H1 (cell line): ENCODE measurements around the gene INPP5A. TPM values are rescaled to one million over a fixed set of nuclear protein-coding genes. Genes with fewer than 3 reads are reported as not detected.

Experiments used
- CTCF ChIA-PET: fragments of 300-600 bp; sonication (Branson Sonifier 250); formaldehyde crosslinking; loops from one replicate; lab custom pipeline; 2021; ENCODE audit not compliant: partially characterized antibody; lab: Charles Lee
- POLR2A ChIA-PET: fragments of 300-600 bp; sonication (Branson Sonifier 250); formaldehyde crosslinking; loops from one replicate; lab custom pipeline; 2021; ENCODE audit warnings: inconsistent platforms; ENCODE audit not compliant: partially characterized antibody; lab: Charles Lee
- DNase-seq, 2 experiments: peaks; one replicate each; pipeline versions ENCODE4 v3.0.0 to v3.0.0-alpha.2; 2010 to 2022; ENCODE audit warnings: low spot score in 2 of 2, low read depth in 1 of 2, mixed read lengths in 1 of 2
- FAIRE-seq: peaks from 2 replicates; lab custom pipeline; 2011; peaks lifted over from hg19 to GRCh38; lab: Jason Lieb, UNC
- H2AFZ ChIP-seq: 2 replicates; pipeline ENCODE4 v1.8.1; 2012; ENCODE audit warnings: low read length, inconsistent platforms
- H2AK5ac ChIP-seq: 2 replicates; pipeline ENCODE4 v1.6.1; 2013; ENCODE audit warnings: low read depth, low read length
- H2BK120ac ChIP-seq: replicated peaks from 2 replicates; pipeline ENCODE3; 2013; ENCODE audit warnings: low read depth, low read length, inconsistent platforms
- H2BK12ac ChIP-seq: 2 replicates; pipeline ENCODE4 v1.6.1; 2013; ENCODE audit warnings: low read depth, low read length
- H2BK15ac ChIP-seq: 2 replicates; pipeline ENCODE4 v1.6.1; 2013; ENCODE audit warnings: low read length
- H2BK20ac ChIP-seq: 2 replicates; pipeline ENCODE4 v1.6.1; 2013; ENCODE audit warnings: low read length
- H2BK5ac ChIP-seq: 2 replicates; pipeline ENCODE4 v1.6.1; 2013; ENCODE audit warnings: low read depth, low read length
- H3K14ac ChIP-seq: 2 replicates; pipeline ENCODE4 v1.6.1; 2013; ENCODE audit warnings: inconsistent platforms; ENCODE audit not compliant: insufficient read length
- H3K18ac ChIP-seq: 2 replicates; pipeline ENCODE4 v1.6.1; 2013; ENCODE audit warnings: low read length; ENCODE audit errors: extremely low read depth
- H3K23ac ChIP-seq: 2 replicates; pipeline ENCODE4 v1.6.1; 2013; ENCODE audit warnings: inconsistent platforms; ENCODE audit not compliant: insufficient read length
- H3K23me2 ChIP-seq: 2 replicates; pipeline ENCODE4 v1.6.1; 2013; ENCODE audit warnings: low read depth, low read length
- H3K27ac ChIP-seq: 2 replicates; pipeline ENCODE4 v1.6.1; 2011; ENCODE audit warnings: low read depth, low read length, inconsistent platforms
- H3K27me3 ChIP-seq, 4 experiments: replicated peaks in 1 of 4; 1 replicate in 1 of 4; 2 replicates in 3 of 4; pipeline versions ENCODE4 v1.6.1 to v1.8.1; 2011 to 2013; ENCODE audit warnings: low read length in 3 of 4, mild to moderate bottlenecking in 3 of 4, inconsistent platforms in 2 of 4, mixed read lengths in 2 of 4, moderate library complexity in 1 of 4; ENCODE audit not compliant: control insufficient read depth in 3 of 4, insufficient read depth in 3 of 4; ENCODE audit errors: extremely low read depth in 1 of 4
- H3K36me3 ChIP-seq, 4 experiments: 2 replicates each; pipeline versions ENCODE4 v1.6.1 to v1.8.1; 2011 to 2013; ENCODE audit warnings: mild to moderate bottlenecking in 4 of 4, low read length in 3 of 4, moderate library complexity in 2 of 4, control low read depth in 1 of 4, inconsistent platforms in 1 of 4; ENCODE audit not compliant: insufficient read depth in 4 of 4, control insufficient read depth in 2 of 4
- H3K4ac ChIP-seq: replicated peaks from 2 replicates; pipeline ENCODE3; 2013; ENCODE audit warnings: low read length, low read depth, mixed read lengths, inconsistent platforms; ENCODE audit not compliant: insufficient read length
- H3K4me1 ChIP-seq, 4 experiments: replicated peaks in 1 of 4; 1 replicate in 1 of 4; 2 replicates in 3 of 4; pipeline versions ENCODE4 v1.6.1 to v1.8.1; 2011 to 2013; ENCODE audit warnings: low read length in 3 of 4, inconsistent platforms in 2 of 4, mixed read lengths in 1 of 4; ENCODE audit not compliant: insufficient read depth in 4 of 4, control insufficient read depth in 3 of 4
- H3K4me2 ChIP-seq, 2 experiments: 2 replicates each; pipeline versions ENCODE4 v1.6.1 to v1.8.1; 2011 to 2013; ENCODE audit warnings: low read depth in 2 of 2, low read length in 2 of 2, control low read depth in 1 of 2, inconsistent platforms in 1 of 2, mild to moderate bottlenecking in 1 of 2; ENCODE audit not compliant: insufficient read depth in 1 of 2
- H3K4me3 ChIP-seq, 4 experiments: fragments of 200-600, 300-600 bp in 1 of 4; sonication (generic), shearing (Covaris generic), sonication (Bioruptor Twin) in 1 of 4; 2 replicates each; pipeline versions ENCODE4 v1.5.1 to v1.8.1; 2011 to 2016; ENCODE audit warnings: low read length in 4 of 4, low read depth in 3 of 4, control low read depth in 2 of 4, inconsistent platforms in 2 of 4, mild to moderate bottlenecking in 2 of 4, mixed read lengths in 1 of 4, moderate library complexity in 1 of 4; ENCODE audit not compliant: insufficient read depth in 2 of 4; ENCODE audit errors: extremely low read depth in 1 of 4
- H3K56ac ChIP-seq: replicated peaks from 2 replicates; pipeline ENCODE3; 2013; ENCODE audit warnings: low read depth, mild to moderate bottlenecking, mixed read lengths, low read length, inconsistent platforms; ENCODE audit not compliant: insufficient read length
- H3K79me1 ChIP-seq: 2 replicates; pipeline ENCODE4 v1.6.1; 2013; ENCODE audit warnings: low read depth, low read length, control low read depth
- H3K79me2 ChIP-seq, 2 experiments: 2 replicates each; pipeline versions ENCODE4 v1.6.1 to v1.8.1; 2012 to 2013; ENCODE audit warnings: low read length in 2 of 2, mild to moderate bottlenecking in 2 of 2, inconsistent platforms in 1 of 2; ENCODE audit not compliant: insufficient read depth in 2 of 2, control insufficient read depth in 1 of 2
- H3K9ac ChIP-seq, 4 experiments: replicated peaks in 1 of 4; 1 replicate in 1 of 4; 2 replicates in 3 of 4; pipeline versions ENCODE4 v1.6.1 to v1.8.1; 2011 to 2013; ENCODE audit warnings: low read depth in 3 of 4, low read length in 3 of 4, control low read depth in 2 of 4, mild to moderate bottlenecking in 2 of 4, moderate library complexity in 2 of 4, inconsistent platforms in 1 of 4; ENCODE audit errors: extremely low read depth in 1 of 4
- H3K9me3 ChIP-seq, 2 experiments: 2 replicates each; pipeline versions ENCODE4 v1.6.1 to v1.8.1; 2012 to 2013; ENCODE audit warnings: mild to moderate bottlenecking in 2 of 2, moderate library complexity in 2 of 2, control low read depth in 1 of 2, inconsistent platforms in 1 of 2, low read depth in 1 of 2, low read length in 1 of 2, mixed read lengths in 1 of 2; ENCODE audit not compliant: insufficient read depth in 2 of 2
- H4K20me1 ChIP-seq, 2 experiments: replicated peaks in 1 of 2; 2 replicates each; pipeline versions ENCODE3 to v1.8.1; 2011 to 2013; ENCODE audit warnings: inconsistent platforms in 2 of 2, low read length in 2 of 2, mild to moderate bottlenecking in 1 of 2; ENCODE audit not compliant: insufficient read depth in 2 of 2, control insufficient read depth in 1 of 2
- H4K5ac ChIP-seq: 2 replicates; pipeline ENCODE4 v1.6.1; 2013; ENCODE audit warnings: low read length, low read depth, mixed read lengths, inconsistent platforms; ENCODE audit not compliant: insufficient read length
- H4K8ac ChIP-seq: 2 replicates; pipeline ENCODE4 v1.8.0; 2013; ENCODE audit warnings: mild to moderate bottlenecking, moderate library complexity, low read length, inconsistent platforms; ENCODE audit not compliant: insufficient read depth; ENCODE audit errors: extremely low read depth
- H4K91ac ChIP-seq: replicated peaks from 2 replicates; pipeline ENCODE3; 2013; ENCODE audit warnings: low read length, mixed read lengths, inconsistent platforms; ENCODE audit not compliant: insufficient read length
- ASH2L ChIP-seq: fragments of 200-600, 300-600 bp; sonication (generic); IDR thresholded peaks from one replicate; pipeline ENCODE4 v1.7.1; 2017; ENCODE audit warnings: low read length
- CTCF ChIP-seq, 3 experiments: IDR thresholded peaks; 1 replicate in 2 of 3; 2 replicates in 1 of 3; pipeline versions ENCODE4 v1.5.1 to v1.6.1; 2011; ENCODE audit warnings: low read length in 3 of 3, mild to moderate bottlenecking in 3 of 3, inconsistent platforms in 2 of 3, low read depth in 1 of 3, moderate library complexity in 1 of 3; ENCODE audit not compliant: insufficient read depth in 1 of 3; ENCODE audit errors: control extremely low read depth in 1 of 3
- NRF1 ChIP-seq: IDR thresholded peaks from 2 replicates; pipeline ENCODE4 v1.6.1; 2011; ENCODE audit warnings: mild to moderate bottlenecking, low read depth, low read length, improper control_type of control experiment
- RAD21 ChIP-seq, 2 experiments: IDR thresholded peaks in 1 of 2; conservative IDR thresholded peaks in 1 of 2; 2 replicates each; pipeline ENCODE4 v1.6.1; 2011; ENCODE audit warnings: low read depth in 2 of 2, low read length in 2 of 2, improper control_type of control experiment in 1 of 2, inconsistent platforms in 1 of 2, mild to moderate bottlenecking in 1 of 2, moderate library complexity in 1 of 2
- WGBS, 2 experiments: shearing (Covaris generic) in 1 of 2; methylation state at CpG; one replicate each; pipeline versions ENCODE4 v1.1.6 to v1.1.7; 2013 to 2015; ENCODE audit warnings: low lambda C conversion rate in 2 of 2, mixed read lengths in 2 of 2, inconsistent platforms in 1 of 2, low coverage in 1 of 2, missing lambda C conversion rate in 1 of 2; ENCODE audit not compliant: insufficient replicate concordance in 2 of 2, insufficient coverage in 1 of 2, insufficient read length in 1 of 2; ENCODE audit errors: extremely low coverage in 1 of 2, missing lambda C conversion rate in 1 of 2; 5-methylcytosine and 5-hydroxymethylcytosine counted together
- polyA plus RNA-seq, 7 experiments: library from polyadenylated mRNA; depleted of rRNA in 3 of 7; stranded (reverse) in 5 of 7; unstranded in 2 of 7; fragments of >200 nt in 5 of 7; fragments of 200-250 nt in 2 of 7; gene quantifications; 1 replicate in 5 of 7; 2 replicates in 1 of 7; 4 replicates in 1 of 7; pipeline versions ENCODE4 v1.2.1 to v1.2.3, GENCODE V29; 2011 to 2013; ENCODE audit warnings: missing spikeins in 2 of 7, mixed read lengths in 2 of 7
- total RNA-seq: library from RNA; stranded (reverse); fragmentation: NEBNext Ultra II Directional; extraction: Animal tissue kit (Norgen Biotek cat#: 25700); gene quantifications from 2 replicates; pipeline ENCODE4 v1.2.1, GENCODE V29; 2021

The INPP5A gene
- total and polyA plus RNA-seq, 2 of the 8 experiments (the other 6 are each of a cell fraction or from before 2014, with no cell fraction given): 19.7 to 27.5 TPM

- H3K9me3 ChIP-seq: no peaks in the 10 kb centered on the region
- H2AK5ac ChIP-seq: no peak overlapping the region
- H4K5ac ChIP-seq: no peak overlapping the region
- H3K9ac ChIP-seq: no peak overlapping the region
- H3K14ac ChIP-seq: no peak overlapping the region
- H2BK5ac ChIP-seq: no peak overlapping the region
- peaks cover 0 to 3% of the 10 kb centered on the region in 2 experiments; a peak in 1 of 4 replicates for H3K79me2 ChIP-seq
- H4K20me1 ChIP-seq: peaks cover 4 to 15% of the 10 kb centered on the region in 2 experiments
- peak overlapping the region; percentile 49 for H4K91ac ChIP-seq
- H3K23ac ChIP-seq: no peak overlapping the region
- H2BK20ac ChIP-seq: no peak overlapping the region
- peaks cover 5% of the 10 kb centered on the region for H3K79me1 ChIP-seq
- H3K23me2 ChIP-seq: peaks cover 3% of the 10 kb centered on the region; the same call in 1 of the 2 replicates
- H3K27me3 ChIP-seq: no peaks in the 10 kb centered on the region; a peak in 1 of 7 replicates
- H3K18ac ChIP-seq: no peak overlapping the region
- TF ChIP-seq NRF1: no peak
- no peak for TF ChIP-seq ASH2L
- peak in 2 of 3 experiments; percentile 21 to 25; a peak in 2 of 4 replicates for TF ChIP-seq CTCF (IDR thresholded peaks at IDR 0.05; ENCODE audit: control extremely low read depth in 1 of 3, insufficient read depth in 1 of 3, low read depth in 1 of 3, low read length in 3 of 3)
- peak; percentile 34 to 54; a peak in 3 of 4 replicates for TF ChIP-seq RAD21 (IDR thresholded peaks at IDR 0.05 in 1 of 2, conservative IDR thresholded peaks at IDR 0.05 in 1 of 2; ENCODE audit: low read depth in 2 of 2, low read length in 2 of 2)
- no peaks in the 10 kb centered on the region for H3K36me3 ChIP-seq
- 86% methylated on average over 16 of the region's 16 CpGs; no CpG with 5 or more reads in 1 of the 2 experiments for WGBS, 2 experiments
- no peak overlapping the region for H3K4me3 ChIP-seq
- no peak overlapping the region for H3K4ac ChIP-seq
- H3K4me2 ChIP-seq: no peak overlapping the region
- FAIRE-seq (no peak), DNase-seq (no peak)
- H3K27ac ChIP-seq: no peak overlapping the region
- H2BK12ac ChIP-seq: no peak overlapping the region
- H2BK120ac ChIP-seq: no peak overlapping the region
- CTCF ChIA-PET: interaction anchor here (0.6 to 2.4 kb wide), 9 partner anchors 15 to 183 kb away, joined by 3 to 15 read pairs (median 4); no protein-coding TSS in a partner anchor
- peaks cover 6 to 15% (median 9%) of the 10 kb centered on the region in 4 experiments for H3K4me1 ChIP-seq
- no peak overlapping the region for H2BK15ac ChIP-seq
- no peak overlapping the region for H3K56ac ChIP-seq
- H4K8ac ChIP-seq: no peak overlapping the region
- no peak overlapping the region for H2AFZ ChIP-seq
- POLR2A ChIA-PET: no interaction called here
Measured at GRCh38 chr10:132577350-132578003, 39.9 kb downstream of the INPP5A start.
